NOMO-1 treated with dmso at 0.1 percent for 144 hours (cell line): ENCODE results near the gene ZNF677.
"Not testable (repeated sequence)": the region's sequence is repeated elsewhere in the genome, so short reads cannot be mapped to it uniquely, and the experiment has no call there.

Experiments
- DNase-seq: peaks from one replicate; lab custom pipeline; 2025; ENCODE audit not compliant: unreplicated experiment; lab: John Stamatoyannopoulos, UW

ZNF677 gene

DNA sequence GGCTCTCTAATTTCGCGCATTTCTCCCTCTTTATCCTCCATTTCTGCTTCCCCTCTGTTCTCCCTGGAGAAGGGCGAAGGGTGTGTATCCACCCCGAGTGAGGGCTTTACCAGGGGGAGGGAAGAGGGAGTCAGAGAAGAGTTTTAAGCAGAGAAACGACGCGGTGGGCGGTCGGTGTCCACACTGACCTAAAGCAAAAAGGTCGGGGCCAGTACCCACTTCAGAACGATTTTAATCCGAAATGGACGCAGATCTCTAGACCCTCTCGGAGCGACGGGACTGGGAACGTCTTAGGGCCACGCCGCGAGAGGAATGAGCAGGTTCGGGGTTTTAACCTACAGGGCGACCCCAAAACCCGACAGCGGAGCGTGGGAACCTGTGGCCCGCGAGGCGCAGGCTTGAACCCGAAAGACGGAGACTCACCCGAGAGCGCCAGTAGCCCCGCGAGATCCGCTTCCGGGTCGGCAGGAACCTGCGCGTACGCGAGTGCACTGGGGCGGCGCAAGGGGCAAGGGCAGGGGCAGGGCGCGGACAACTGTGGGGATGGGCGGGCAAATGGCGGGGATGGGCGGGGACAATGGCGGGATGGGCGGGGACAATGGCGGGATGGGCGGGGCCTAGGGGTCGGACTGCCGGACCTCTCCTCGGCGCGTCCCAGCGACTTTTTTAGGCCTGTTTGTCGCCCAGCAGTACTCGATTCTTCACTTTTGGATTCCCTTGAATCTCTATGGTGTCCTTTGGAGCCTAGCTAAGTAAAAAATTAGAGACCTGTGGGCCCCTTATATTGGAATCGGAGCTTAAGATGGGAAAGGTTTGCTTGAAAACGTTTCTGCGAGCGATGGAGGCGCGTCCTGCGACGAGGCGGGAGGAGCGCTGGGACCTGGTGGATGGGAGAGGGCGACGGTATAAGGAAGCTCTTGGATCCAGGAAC is at the start of gene ZNF677:
ZNF677 (minus strand) TSS at position 463 of the 931 bp plus-strand sequence. CDS start 3,323 bp downstream, outside the sequence.
- no peak for DNase-seq

DNA sequence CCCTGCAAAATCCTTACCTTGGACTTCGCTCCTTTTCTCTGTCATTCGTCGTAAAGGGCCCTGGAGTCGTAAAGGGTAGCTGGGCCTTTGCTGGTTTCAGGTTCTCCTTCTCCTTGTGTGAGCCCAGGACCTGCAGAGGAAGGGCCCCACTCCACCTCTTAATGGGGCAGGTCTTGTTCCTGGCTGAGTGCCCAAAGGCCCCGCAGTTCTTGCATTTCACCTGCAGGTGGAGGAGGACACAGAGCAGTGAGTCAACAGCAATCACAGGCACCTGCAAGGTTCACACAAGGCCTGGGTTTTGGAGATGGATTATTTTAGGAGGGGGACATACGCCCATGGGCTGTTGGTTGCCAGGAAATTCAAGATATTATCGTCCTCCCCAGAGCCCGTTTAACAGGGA is 46.7 kb upstream of the ZNF677 start:
- DNase-seq = not testable (repeated sequence)

DNA sequence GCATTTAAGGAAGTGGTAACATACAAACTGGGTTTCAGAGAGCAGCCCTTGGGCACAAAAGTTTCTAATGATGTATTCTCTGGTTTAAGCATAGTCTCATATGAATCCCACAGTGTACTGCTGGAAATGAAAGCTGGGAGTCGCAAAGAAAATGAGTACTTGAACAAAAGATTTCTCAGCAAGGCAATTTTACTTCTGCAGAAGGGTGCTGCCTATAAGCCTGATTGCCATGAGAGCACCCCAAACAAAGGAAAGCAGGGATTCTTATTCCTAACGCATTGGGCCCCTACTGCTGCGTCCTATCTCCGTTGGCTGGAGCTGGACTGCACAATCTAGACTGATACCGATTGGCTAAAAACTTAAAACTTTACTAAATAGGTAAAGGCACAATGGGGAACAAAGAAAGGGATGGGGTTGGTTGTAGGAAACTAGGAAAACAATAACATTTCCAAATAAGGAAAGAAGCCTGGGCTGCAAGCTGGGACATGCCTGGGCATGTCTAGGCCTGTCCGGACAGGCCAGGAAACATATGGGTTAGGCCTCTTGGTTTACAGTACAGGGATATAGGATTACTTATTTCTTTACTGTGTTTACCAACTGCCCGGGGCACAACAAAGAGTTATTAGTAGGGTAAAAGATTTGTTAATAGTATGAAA is 40.2 kb upstream of the ZNF677 start:
- DNase-seq = no peak

DNA sequence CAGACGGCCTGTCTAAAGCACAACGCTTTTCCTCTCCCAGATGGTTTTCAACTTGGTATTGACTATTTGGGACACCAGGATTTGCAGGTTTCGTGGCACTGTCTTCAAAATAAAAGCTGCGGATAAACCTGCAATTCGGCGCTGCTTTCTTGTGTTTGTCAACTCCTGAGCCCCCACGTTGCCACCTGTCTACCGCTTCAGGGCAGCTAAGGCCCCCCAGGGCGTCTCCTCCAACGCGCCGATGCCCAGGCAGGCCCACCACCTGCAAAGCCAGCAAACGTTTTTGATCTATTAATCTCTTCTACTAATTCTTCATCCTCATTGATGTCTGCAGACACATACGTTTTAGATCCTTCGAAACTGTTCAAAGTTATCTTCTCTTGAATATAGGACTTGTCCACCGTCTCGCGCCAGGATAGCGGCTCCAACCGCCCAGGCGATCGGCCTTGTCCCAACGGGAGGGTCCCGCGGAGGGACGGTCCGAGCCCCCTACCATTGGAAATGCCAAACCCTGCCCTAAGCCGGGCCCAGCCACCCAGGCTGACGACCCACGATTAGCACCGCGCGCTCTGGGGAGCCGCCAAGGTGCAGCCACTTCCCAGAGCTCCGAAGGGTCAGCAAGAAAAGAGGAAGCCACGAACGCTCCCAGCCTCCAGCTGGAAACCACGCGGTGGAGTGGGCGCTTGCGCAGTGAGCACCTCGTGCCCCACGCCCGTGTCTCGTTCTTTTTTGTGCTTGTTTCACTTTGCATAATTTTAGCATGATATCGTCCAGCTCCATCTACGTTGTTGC is 36.3 kb upstream of the ZNF677 start:
- no peak for DNase-seq

DNA sequence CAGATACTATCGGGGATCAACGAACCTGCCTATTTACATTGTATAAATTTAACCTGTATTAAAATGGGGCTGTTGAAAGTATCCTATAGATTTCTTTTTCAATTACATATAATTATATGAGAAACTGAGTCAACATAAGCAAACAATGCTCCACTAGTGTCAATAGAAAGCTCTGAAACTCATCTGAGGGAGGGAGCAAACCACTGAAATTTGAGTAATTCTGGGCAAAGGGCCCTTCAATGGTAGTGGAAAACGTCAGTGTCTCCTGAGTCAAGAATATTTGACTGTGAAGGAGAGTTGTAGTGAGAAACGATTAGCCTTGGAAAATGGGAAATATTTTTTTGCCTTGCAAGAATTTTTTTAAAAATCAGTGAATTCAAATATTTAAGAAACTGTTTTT is 30.4 kb upstream of the ZNF677 start:
- DNase-seq = no peak

DNA sequence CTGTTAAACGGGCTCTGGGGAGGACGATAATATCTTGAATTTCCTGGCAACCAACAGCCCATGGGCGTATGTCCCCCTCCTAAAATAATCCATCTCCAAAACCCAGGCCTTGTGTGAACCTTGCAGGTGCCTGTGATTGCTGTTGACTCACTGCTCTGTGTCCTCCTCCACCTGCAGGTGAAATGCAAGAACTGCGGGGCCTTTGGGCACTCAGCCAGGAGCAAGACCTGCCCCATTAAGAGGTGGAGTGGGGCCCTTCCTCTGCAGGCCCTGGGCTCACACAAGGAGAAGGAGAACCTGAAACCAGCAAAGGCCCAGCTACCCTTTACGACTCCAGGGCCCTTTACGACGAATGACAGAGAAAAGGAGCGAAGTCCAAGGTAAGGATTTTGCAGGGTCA is 27.3 kb upstream of the ZNF677 start:
- DNase-seq = not testable (repeated sequence)

DNA sequence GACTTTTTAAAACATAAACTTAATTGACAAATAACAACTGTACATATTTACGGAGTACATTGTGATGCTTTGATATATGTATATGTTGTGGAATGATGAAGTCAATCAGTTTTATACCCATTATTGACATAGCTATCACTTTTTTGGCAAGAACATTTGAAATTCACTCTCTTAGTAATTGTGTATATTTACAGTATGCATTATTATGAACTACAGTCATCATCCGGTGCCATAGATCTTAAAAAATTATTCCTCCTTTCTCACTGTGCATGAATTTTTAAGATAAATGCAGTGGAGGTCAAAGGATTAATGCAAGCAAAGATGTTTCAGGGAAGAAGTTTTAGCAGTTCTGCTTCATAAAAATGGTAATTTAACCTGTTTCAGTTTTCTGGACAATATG is 20.8 kb upstream of the ZNF677 start:
- DNase-seq = no peak

DNA sequence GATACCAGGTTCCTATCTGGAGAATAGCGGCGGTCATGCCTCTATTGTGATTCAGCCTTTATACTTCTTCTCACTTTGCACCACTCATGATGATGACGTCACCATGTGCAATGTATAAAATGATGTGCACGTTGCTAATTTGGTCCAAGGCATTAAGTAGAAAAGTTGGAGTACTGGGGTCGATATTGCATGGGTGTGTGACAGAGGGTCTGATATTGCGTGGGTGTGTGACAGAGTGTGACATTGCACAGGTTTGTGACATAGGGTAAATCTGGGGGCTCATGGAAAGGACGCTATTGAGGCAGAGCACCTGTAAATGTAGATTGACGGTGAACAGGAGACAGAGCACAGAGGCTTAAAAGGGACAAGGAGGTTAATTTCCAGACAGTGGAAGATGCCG is 17.4 kb upstream of the ZNF677 start:
- no peak for DNase-seq

DNA sequence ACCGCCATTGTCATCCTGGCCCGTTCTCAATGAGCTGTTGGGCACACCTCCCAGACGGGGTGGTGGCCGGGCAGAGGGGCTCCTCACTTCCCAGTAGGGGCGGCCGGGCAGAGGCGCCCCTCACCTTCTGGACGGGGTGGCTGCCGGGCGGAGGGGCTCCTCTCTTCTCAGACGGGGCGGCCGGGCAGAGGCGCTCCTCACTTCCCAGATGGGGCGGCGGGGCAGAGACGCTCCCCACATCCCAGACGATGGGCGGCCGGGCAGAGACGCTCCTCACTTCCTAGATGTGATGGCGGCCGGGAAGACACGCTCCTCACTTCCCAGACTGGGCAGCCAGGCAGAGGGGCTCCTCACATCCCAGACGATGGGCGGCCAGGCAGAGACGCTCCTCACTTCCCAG is 15.2 kb upstream of the ZNF677 start:
- DNase-seq = not testable (repeated sequence)

DNA sequence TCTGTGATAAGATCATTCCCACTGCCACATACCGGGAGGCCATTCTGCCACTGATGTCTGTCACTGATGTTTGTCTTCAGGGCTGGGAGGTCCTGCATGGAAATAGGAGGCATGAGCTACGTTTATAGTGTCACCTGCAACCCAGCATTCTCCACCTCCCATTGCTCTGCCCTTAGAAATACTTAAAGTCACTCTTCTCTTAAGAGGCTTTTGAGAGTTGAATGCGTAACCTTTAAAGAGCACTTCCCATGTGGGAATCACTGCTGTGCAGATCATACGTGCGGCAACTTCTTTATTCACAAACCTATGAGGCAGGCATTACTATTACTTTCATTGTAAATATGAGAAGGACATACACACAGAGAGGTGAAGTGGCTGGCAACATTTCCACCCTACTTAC is 12.9 kb upstream of the ZNF677 start, which contains the start of gene VN1R4:
VN1R4 (minus strand) TSS at position 101 of the 400 bp plus-strand sequence; CDS start at position 43, 58 bp downstream.
- DNase-seq = not testable (repeated sequence)

DNA sequence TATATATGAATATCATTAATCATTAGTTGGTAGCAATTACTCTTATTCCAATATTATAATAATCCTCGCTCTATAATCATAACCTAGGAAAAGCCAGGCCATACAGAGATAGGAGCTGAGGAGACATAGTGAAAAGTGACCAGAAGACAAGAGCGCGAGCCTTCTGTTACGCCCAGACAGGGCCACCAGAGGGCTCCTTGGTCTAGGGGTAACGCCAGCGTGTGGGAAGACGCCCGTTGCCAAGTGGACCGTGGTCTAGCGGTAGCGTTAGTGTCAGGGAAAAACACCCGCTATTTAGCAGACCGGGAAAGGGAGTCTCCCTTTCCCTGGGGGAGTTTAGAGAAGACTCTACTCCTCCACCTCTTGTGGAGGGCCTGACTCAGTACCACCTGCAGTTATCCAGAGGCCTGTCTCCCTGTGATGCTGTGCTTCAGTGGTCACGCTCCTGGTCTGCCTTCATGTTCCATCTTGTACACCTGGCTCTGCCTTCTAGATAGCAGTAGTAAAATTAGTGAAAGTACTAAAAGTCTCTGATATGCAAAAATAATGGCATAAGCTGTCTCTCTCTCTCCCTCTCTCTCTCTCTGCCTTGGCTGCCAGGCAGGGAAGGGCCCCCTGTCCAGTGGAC is 3.2 kb upstream of the ZNF677 start, which contains the start of gene VN1R2:
VN1R2 (plus strand) TSS at position 578 of the 628 bp plus-strand sequence. CDS start 84 bp downstream, outside the sequence.
- not testable (repeated sequence) for DNase-seq

DNA sequence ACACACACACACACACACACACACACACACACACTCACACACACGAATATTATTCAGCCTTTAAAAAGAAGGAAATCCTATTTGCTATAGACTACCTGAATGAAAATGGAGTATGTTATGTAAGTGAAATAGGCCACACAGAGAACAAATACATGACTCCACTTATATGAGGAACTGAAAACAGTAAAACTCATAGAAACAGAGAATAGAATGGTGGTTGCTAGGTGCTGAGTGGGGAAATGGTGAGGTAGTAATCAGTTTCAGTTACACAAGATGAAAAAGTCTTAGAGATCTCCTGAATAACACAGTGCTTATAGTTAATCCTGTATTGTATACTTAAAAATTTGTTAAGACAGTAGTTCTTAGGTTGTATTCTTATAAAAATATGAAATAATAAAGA is 8.2 kb downstream of the ZNF677 start:
- no peak for DNase-seq

DNA sequence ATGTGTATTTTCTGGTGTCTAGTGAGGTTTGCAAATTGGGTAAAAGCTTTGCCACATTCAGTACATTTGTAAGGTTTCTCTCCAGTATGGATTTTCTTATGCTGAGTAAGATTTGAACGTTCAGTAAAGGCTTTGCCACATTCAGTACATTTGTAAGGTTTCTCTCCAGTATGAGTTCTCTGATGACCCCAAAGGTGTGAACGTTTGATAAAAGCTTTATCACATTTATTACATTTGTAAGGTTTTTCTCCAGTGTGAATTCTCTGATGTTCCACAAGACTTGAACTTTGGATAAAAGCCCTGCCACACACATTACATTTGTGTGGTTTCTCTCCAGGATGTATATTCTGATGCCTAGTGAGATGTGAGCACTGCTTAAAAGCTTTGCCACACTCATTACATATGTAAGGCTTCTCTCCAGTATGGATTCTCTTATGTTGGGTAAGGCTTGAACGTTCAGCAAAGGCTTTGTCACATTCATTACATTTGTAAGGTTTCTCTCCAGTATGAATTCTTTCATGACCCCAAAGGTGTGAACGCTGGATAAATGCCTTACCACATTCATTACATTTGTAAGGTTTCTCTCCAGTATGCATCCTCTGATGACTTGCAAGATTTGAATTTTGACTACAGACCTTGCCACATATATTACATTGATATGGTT is 17.4 kb downstream of the ZNF677 start:
- DNase-seq = no peak

DNA sequence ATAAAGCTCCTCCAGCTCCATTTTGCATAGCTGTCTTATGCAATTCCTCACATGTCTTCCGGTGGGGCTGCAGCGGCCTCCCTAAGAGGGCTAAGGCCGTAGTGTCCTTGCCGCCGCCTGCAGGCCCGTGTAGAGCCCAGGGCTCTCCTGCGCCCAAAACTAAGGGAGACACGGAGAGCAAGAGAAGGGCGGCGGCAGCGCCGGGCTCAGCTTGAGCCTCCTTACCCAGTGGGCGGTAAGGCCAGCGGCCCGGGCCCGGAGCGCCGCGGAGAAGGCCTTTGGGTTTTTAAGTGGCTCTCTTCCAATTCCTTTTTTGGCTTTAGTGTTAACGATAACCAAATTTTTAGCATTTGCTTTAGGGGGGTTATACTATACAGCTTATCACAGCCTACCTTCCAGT is 30.1 kb downstream of the ZNF677 start:
- DNase-seq = no peak

DNA sequence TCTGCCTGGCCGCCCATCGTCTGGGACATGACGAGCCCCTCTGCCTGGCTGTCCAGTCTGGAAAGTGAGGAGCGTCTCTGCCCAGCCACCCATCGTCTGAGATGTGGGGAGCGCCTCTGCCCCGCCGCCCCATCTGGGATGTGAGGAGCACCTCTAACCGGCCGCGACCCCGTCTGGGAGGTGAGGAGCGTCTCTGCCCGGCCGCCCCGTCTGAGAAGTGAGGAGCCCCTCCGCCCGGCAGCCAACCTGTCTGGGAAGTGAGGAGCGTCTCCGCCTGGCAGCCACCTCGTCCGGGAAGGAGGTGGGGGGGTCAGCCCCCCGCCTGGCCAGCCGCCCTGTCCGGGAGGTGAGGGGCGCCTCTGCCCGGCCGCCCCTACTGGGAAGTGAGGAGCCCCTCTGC is 32.0 kb downstream of the ZNF677 start:
- not testable (repeated sequence) for DNase-seq

DNA sequence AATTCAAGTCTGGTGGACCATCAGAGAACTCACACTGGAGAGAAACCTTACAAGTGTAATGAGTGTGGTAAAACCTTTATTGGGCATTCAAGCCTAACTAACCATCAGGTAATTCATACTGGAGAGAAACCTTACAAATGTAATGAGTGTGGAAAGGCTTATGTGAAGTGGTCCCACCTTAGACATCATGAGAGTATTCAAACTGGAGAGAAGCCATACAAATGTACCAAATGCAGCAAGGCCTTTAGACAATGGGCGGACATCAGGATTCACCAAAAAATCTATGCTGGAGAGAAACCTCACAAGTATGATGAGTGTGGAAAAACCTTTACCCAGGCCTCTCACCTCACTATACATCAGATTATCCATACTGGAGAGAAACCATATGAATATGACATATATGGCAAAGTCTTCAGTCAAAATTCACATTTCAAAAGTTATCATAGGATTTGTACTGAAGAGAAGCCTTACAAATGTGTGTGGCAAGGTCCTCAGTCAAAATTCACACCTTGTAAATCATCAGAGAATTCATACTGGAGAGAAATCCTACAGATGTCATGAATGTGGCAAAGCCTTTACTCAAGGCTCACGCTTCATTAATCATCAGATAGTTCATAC is 41.9 kb downstream of the ZNF677 start:
- DNase-seq = no peak

DNA sequence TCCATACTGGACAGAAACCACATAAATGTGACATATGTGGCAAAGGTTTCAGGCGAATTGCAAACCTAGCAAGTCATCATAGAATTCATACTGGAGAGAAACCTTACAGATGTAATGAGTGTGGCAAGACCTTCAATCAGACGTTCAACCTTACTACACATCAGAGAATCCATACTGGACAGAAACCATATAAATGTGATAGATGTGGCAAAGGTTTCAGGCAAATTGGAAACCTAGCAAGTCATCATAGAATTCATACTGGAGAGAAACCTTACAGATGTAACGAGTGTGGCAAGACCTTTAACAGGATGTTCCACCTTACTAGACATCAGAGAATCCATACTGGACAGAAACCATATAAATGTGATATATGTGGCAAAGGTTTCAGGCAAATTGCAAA is 43.1 kb downstream of the ZNF677 start:
- DNase-seq = not testable (repeated sequence)

DNA sequence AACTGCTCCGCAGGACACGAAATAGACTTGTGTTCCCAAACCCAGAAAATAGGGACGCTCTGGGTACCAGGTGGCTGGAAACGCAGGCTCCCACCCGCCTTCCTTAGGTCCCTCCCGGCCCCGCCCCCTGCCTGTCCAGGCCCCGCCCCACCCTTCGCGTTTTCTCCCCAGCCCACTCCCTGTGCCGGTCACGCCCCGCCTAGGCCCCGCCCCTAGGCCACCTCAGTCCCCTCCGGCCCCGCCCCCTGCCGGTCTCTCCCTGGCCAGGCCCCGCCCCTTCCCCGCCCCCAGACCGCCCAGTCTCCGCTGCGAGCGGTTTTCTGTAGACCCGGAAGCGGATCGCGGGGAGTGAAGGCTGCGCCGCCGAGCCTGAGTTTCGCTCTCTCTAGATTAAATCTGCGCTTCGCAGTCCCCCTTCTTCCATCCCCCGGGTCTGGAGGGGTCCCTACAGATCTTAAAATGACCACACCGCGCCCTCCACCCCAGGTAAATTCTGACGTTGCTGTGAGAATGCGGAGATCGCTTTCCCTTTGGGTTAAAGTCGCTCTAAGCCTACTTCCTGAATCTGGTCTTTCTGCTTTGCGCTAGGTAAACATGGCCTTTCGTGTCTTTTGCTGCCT is 57.8 kb downstream of the ZNF677 start:
- peak; percentile 77 for DNase-seq

DNA sequence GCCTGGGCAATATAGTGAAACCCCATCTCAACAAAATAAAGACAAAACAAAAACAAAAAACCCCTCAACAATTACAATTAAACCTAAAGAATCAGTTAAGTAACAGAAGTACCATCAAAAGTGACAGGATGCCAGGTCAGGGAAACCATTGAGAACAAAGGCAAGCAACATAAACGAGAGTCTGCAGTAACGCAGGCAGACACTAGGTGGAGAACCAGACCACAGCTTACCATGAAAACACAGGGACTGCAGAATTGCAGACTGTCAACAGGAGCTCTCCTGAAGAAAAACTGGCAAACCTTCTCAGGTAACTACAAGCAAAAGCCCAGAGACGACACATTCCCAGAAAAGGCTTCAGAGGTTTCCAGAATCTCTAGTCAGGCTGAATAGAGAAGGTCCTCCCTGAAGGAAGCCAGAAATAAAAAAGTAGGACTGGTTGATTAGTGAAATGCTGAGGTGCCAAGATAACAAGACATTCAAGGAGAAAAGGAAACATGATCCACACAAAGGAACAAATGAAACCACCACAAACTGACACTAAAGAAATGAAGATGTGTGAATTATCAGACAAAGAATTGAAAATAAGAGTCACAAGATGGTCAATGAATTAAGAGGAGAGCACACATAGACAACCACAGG is 59.3 kb downstream of the ZNF677 start:
- DNase-seq = peak; percentile 23
